ENCODE data around the gene MYLK2. TPM values are rescaled to one million over a fixed set of nuclear protein-coding genes. Genes with fewer than 3 reads are reported as not detected.
"Not testable (repeated sequence)": the region's sequence is repeated elsewhere in the genome, so short reads cannot be mapped to it uniquely, and the experiment has no call there.

The MYLK2 gene
- total RNA-seq, 1 experiment from 2014 or later: 3.5 TPM

DNA sequence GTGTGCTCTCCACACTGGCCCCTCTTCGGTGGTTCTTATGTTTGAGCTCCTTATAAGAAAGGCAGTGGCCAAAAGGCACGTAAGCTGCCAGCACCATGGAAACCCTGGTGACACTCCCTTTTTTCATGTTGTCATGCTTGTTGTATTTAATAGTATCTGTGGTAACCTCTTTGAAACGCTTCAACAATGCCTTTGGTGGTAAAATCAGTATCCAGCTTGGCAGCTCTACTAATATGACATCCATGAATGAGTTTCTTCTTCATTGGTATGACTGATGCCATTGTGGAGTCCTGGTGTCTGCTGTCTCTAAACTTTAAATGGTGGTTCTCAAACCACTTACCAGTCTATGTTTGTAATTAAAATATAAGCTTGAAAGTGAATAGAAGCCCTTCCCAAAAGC is 10.7 kb upstream of the MYLK2 start:
- Histone ChIP-seq H3K9me3 (replicated peaks) (no peaks in the 10 kb centered on the region), H3K36me3 (peaks cover 41% of the 10 kb centered on the region), H3K4me3 (no peak overlapping the region), H3K27me3 (no peaks in the 10 kb centered on the region), H3K4me1 (peaks cover 37% of the 10 kb centered on the region), H3K27ac (no peak overlapping the region)
- no peak for DNase-seq

DNA sequence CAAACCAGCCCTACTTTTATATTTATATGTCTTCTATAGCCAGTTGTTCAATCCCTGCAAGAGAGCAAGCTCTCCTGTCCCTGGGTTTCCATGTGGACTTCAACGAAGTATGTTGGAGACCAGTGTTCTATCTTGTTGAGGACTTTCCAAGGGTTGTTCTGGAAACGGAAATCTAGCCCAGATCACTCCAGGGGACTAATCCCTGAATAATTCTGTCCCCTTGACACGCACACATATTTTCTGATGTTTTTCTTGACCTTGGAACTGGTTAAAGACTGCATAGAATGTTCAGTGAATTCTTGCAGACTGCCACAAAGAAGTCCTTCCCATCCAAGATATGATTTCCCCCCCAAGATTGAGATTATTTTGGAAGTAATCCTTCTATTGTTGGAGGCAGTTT is 9.5 kb upstream of the MYLK2 start:
- no peaks in the 10 kb centered on the region for H3K9me3 ChIP-seq (replicated peaks)
- peaks cover 46% of the 10 kb centered on the region for H3K4me1 ChIP-seq
- no peak overlapping the region for H3K4me3 ChIP-seq
- H3K36me3 ChIP-seq: peaks cover 30% of the 10 kb centered on the region
- DNase-seq: no peak
- H3K27me3 ChIP-seq: no peaks in the 10 kb centered on the region
- no peak overlapping the region for H3K27ac ChIP-seq

DNA sequence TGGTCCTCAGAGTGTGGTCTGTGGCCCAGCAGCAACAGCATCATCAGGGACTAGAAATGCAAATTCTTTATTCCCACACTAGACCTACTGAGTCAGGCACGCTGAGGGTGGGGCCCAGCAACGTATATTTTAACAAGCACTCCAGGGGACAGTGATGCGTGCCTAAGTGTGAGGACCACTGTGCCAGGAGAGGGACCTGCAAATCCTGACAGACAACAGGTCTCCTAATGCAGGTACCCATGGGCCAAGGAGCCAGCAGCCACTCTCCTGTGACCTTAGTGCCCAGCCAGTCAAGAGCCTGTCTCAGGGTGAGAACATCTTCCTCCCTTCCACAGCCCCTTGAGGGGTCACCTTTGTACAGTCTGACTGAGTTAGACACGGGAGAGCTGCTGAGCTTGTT is 8.0 kb upstream of the MYLK2 start:
- no peaks in the 10 kb centered on the region for H3K9me3 ChIP-seq (replicated peaks)
- DNase-seq: no peak
- no peak overlapping the region for H3K4me3 ChIP-seq
- H3K36me3 ChIP-seq: peaks cover 22% of the 10 kb centered on the region
- peaks cover 62% of the 10 kb centered on the region for H3K4me1 ChIP-seq
- H3K27me3 ChIP-seq: no peaks in the 10 kb centered on the region
- peak overlapping the region; percentile 74 for H3K27ac ChIP-seq

DNA sequence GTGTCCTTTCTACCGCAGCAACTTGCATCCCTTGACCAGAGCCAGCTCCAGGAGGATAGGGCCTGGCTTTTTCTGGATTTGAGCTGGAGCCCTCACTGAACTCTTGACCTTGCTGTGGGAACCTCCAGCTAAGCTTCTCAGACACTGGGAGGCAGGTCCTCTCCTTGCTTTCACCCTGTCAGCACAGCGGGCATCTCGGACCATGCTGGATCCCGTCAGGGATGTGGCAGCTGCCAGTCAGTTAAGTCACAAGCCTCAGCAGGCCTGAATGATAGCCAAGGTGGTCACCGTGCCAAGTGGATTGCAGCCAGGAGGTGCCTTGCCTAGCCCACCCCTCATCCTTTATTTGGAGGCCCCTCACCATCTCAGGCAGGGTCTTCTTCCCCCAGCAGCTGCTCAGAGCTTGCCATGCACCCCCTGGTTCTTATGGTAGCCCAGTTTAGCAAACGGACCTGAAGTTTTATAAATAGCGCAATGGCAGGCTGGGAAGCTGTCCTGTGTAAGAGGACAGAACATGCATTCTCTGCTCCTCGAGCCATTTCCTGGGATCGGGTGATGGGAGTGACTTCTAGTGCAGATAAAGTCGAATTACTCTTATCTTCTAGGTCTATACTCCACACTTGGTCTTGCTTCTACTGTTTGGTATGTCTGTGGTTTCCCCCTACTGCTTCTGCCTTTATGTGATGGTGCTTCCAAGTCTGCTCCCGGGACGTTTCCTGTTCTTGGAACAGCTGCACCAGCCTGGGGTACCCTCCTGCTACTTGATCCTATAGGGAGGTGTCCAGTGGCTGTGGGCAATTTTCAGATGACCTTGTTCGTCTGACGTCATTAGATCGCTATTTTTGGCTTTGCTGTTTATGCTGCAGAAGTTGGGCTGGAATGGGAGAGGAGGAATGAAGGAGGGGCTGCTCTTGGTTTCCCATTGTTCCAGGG is 7.1 kb upstream of the MYLK2 start:
- DNase-seq: peak; percentile 99 to 100
- Histone ChIP-seq H3K36me3 (peaks cover 13% of the 10 kb centered on the region), H3K27ac (peak overlapping the region; percentile 74), H3K9me3 (replicated peaks) (no peaks in the 10 kb centered on the region), H3K4me3 (no peak overlapping the region), H3K4me1 (peaks cover 66% of the 10 kb centered on the region), H3K27me3 (no peaks in the 10 kb centered on the region)

DNA sequence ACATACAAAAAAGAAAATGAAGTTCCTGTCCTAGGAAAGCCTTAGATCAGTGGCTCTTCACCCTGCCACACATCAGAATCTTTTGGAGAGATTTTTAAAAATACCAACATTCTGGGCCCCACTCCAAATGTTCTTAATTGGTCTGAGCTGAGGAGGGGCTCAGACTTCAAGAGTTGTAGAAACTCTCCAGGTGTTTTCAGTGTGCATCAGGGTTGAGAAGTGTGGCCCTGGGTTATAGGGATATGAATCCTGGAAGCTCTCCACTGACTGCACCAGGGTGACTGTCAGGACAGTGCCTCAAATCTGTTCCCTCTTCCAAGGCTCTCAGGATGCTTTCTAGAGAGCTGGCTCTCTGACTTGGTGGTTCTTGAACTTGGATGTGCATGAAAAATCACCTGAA is 5.5 kb upstream of the MYLK2 start:
- no peak overlapping the region for H3K4me3 ChIP-seq
- H3K27me3 ChIP-seq: no peaks in the 10 kb centered on the region
- peaks cover 70% of the 10 kb centered on the region for H3K4me1 ChIP-seq
- no peak for DNase-seq
- H3K36me3 ChIP-seq: peaks cover 6% of the 10 kb centered on the region
- H3K27ac ChIP-seq: no peak overlapping the region
- H3K9me3 ChIP-seq (replicated peaks): no peaks in the 10 kb centered on the region

DNA sequence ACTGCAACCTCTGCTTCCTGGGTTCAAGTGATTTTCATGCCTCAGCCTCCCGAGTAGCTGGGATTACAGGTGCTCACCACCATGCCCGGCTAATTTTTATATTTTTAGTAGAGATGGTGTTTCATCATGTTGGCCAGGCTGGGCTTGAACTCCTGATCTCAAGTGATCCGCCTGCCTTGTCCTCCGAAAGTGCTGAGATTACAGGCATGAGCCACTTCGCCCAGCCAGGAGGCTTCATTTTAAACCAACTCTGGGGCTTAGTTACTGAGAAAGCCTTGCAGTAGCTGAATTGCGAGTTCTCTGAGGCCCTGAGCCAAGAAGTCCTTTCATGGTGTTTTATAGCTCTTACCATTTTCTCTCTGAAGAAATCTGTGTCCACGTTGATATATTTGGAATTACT is 5.0 kb upstream of the MYLK2 start:
- H3K36me3 ChIP-seq; H3K27ac ChIP-seq; H3K4me3 ChIP-seq; H3K27me3 ChIP-seq; DNase-seq; H3K9me3 ChIP-seq (replicated peaks): not testable (repeated sequence)
- H3K4me1 ChIP-seq: peaks cover 76% of the 10 kb centered on the region

DNA sequence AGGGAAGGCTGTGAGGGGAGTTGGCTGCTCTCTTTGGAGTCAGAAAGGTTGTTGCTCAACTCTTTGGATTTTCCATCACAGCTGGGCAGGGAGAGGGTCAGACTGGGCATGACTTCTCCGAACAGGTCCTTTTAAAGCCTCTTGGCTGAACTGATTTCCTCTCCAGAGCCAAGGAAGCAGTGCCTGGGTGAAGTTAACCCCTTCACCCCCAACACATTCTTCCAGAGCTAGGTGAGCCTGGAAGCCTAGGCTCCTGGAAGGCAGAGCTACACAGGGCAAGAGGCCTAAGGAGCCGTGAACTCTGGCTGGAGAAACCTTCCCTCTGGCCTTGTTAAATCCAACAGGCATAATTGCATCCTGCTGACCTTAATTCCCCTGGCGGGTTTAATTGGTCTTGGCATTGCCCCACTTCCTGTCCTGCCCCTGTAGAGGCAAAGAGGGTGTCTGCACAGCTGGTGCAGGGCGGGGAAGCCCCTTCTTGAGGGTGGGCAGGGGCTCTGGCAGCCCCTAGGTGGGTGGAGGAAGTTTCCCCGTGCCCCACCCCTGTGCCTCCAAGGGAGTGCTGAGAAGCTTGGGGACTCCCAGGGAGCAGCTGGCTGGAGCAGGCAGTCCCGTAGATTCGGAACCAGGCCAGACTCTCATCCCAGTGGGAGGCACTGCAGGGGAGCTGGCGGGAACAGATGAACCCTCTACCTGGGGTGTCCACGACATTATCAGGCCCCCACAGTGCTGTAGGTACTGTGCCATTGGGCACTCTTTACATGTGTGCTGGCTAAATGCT is 3.6 kb upstream of the MYLK2 start:
- Histone ChIP-seq H3K4me1 (peaks cover 72% of the 10 kb centered on the region), H3K27ac (peak overlapping the region; percentile 19; the same call in 1 of the 2 replicates)
- peak; percentile 44 to 66 for DNase-seq

DNA sequence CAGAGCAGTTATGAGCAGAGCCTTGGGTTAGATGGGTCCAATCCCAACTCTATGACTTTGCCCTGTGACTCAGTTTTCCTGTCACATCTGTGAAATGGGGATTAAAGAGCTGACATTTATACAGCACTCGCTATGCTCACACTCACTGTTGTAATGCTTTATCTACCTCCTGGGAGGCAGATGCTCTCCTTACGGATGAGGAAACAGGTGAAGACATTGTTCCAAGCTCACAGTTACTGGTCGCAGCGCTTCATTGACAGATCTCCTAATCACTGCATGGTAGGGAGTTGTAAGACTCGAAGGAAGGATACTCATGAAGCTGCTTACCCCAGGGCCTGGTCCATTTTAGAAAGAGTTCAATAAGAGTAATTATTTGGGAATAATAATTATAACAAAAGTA is 2.9 kb upstream of the MYLK2 start:
- peaks cover 66% of the 10 kb centered on the region for H3K4me1 ChIP-seq
- no peak overlapping the region for H3K4me3 ChIP-seq
- H3K9me3 ChIP-seq (replicated peaks): no peaks in the 10 kb centered on the region
- H3K27me3 ChIP-seq: no peaks in the 10 kb centered on the region
- no peak for DNase-seq
- H3K27ac ChIP-seq: no peak overlapping the region
- H3K36me3 ChIP-seq: no peaks in the 10 kb centered on the region

More for the DNA sequence above, 3.6 kb upstream of the MYLK2 start:
- Histone ChIP-seq H3K36me3 (0 out of 2 replicates have a peak, but pooled peaks cover 2% of the 10 kb centered on the region), H3K27me3 (no peaks in the 10 kb centered on the region), H3K4me3 (no peak overlapping the region), H3K9me3 (replicated peaks) (no peaks in the 10 kb centered on the region)

DNA sequence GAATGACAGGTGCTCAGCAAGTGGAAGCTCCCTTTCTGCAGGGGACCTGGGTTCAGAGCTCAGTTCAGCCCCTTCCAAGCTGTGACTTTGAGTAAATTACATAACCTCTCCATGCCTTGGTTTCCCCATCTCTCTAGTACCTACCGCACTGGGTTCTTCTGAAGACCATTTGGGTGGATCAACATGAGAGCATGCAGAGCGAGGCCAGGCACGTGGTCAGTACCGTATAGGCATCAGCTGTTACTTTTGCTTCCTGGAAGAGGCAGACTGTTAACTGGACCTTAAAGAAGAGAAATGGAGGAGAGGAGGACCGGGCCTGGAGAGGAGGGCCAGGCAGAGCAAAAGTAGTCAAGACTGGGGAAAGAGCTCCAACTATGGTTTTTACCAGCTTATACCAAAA is 1.7 kb upstream of the MYLK2 start:
- H3K27ac ChIP-seq: no peak overlapping the region
- no peaks in the 10 kb centered on the region for H3K27me3 ChIP-seq
- no peak for DNase-seq
- H3K9me3 ChIP-seq (replicated peaks): no peaks in the 10 kb centered on the region
- peaks cover 56% of the 10 kb centered on the region for H3K4me1 ChIP-seq
- no peaks in the 10 kb centered on the region for H3K36me3 ChIP-seq
- H3K4me3 ChIP-seq: no peak overlapping the region

DNA sequence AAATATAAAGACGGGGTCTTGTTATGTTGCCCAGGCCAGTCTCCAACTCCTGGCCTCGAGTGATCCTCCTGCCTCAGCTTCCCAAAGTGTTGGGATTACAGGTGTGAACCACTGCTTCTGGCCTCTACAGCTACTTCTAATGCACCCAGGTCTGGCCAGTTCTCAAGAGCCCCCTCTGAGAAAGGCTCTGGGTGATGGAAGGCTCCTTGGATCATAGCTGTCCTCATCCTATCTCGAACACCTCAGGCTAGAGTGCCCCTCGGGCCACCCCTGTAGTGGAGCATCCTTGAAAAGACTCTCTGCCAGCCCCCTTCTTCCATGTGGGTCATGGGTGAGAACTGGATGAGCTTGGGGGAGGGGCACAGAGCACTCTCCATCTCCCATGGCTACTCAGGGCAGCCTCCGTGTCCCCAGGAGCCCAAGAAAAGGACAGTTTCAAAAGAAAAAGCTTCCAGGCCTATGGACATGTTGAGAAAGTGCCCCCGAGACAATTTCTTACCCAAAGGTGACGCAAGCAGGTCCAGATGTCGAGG is 714 bp upstream of the MYLK2 start:
- DNase-seq: no peak
- Histone ChIP-seq H3K4me3 (no peak overlapping the region), H3K4me1 (peaks cover 53% of the 10 kb centered on the region), H3K27me3 (no peaks in the 10 kb centered on the region), H3K9me3 (replicated peaks) (no peaks in the 10 kb centered on the region), H3K27ac (peak overlapping the region; percentile 33), H3K36me3 (no peaks in the 10 kb centered on the region)

DNA sequence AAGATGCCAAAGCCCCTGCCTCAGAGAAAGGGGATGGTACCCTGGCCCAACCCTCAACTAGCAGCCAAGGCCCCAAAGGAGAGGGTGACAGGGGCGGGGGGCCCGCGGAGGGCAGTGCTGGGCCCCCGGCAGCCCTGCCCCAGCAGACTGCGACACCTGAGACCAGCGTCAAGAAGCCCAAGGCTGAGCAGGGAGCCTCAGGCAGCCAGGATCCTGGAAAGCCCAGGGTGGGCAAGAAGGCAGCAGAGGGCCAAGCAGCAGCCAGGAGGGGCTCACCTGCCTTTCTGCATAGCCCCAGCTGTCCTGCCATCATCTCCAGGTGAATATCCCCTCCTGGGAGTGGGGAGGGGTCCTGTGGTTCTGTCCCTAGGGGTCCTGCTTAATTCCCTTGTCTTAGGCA is 1.1 kb downstream of the MYLK2 start:
- Histone ChIP-seq H3K9me3 (replicated peaks) (no peaks in the 10 kb centered on the region), H3K4me1 (peaks cover 52% of the 10 kb centered on the region), H3K27ac (no peak overlapping the region), H3K4me3 (no peak overlapping the region), H3K36me3 (no peaks in the 10 kb centered on the region), H3K27me3 (no peaks in the 10 kb centered on the region)
- no peak for DNase-seq

DNA sequence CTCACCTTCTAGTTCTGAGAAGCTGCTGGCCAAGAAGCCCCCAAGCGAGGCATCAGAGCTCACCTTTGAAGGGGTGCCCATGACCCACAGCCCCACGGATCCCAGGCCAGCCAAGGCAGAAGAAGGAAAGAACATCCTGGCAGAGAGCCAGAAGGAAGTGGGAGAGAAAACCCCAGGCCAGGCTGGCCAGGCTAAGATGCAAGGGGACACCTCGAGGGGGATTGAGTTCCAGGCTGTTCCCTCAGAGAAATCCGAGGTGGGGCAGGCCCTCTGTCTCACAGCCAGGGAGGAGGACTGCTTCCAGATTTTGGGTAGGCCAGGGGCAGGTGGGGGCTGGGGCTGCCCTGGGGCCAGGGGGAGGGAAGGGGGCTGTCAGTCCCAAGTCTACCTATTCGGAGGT is 2.3 kb downstream of the MYLK2 start:
- Histone ChIP-seq H3K27ac (no peak overlapping the region), H3K36me3 (no peaks in the 10 kb centered on the region), H3K4me1 (peaks cover 40% of the 10 kb centered on the region), H3K9me3 (replicated peaks) (no peaks in the 10 kb centered on the region), H3K27me3 (no peaks in the 10 kb centered on the region), H3K4me3 (no peak overlapping the region)
- DNase-seq: no peak

DNA sequence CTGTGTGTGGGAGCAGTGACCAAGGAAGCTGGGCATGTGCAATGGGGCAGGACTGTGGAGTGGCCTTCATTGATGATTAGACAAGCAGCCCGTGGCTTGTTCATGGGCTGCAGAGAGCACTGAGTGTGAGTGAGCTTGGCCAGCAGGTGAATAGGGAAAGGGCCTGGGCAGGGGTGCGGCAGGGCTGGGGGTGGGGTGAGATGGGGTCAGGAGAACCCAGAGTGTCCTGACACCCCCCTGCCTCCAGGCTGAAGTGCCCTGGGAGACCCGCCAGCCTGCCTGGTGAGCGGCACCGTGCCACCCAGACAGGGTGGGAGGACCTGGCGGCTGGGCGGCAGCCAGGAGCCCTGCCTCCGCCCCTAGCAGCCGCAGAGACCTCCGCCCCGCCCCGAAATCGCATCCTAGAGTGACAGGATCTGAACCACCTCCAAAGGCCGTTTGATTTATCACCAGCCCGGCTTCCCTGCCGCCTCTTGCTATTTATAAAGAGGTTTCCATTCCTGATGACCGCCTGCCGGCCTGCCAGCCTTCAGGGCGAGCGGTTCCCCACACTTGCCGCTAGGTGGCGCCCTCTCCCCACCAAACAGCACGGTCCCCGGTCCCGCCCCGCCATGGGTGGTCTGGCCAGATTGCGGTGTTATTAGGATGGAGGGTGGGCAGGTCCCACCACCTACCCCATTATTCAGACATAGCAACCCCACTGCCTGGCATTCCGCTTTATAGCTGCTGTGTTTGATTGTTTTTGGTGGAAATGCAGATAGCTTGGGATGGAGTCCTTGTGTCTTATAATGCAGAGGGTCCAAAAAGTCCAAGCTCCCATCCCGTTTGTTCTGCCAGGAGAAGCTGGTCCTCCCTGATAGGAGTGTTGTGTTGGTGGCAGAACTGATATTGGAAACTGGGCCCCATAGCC is 3.5 kb downstream of the MYLK2 start:
- DNase-seq: peak; percentile 87 to 93
- H3K27me3 ChIP-seq: no peaks in the 10 kb centered on the region
- peaks cover 38% of the 10 kb centered on the region for H3K4me1 ChIP-seq
- H3K4me3 ChIP-seq: no peak overlapping the region
- H3K9me3 ChIP-seq (replicated peaks): no peaks in the 10 kb centered on the region
- no peaks in the 10 kb centered on the region for H3K36me3 ChIP-seq
- H3K27ac ChIP-seq: peak overlapping the region; percentile 8; the same call in 1 of the 2 replicates

Measured in SJCRH30 (cell line).